GM18519 (cell line): ENCODE results near the gene GLUL.
"Not testable (repeated sequence)": the region's sequence is repeated elsewhere in the genome, so short reads cannot be mapped to it uniquely, and the experiment has no call there.

Experiments
- ATAC-seq: cut with Tn5 transposase; IDR thresholded peaks from one replicate; pipeline ENCODE4 v1.9.1; 2021; ENCODE audit warnings: mild to moderate bottlenecking, moderate library complexity; ENCODE audit not compliant: unreplicated experiment, low FRiP score

GLUL gene

DNA sequence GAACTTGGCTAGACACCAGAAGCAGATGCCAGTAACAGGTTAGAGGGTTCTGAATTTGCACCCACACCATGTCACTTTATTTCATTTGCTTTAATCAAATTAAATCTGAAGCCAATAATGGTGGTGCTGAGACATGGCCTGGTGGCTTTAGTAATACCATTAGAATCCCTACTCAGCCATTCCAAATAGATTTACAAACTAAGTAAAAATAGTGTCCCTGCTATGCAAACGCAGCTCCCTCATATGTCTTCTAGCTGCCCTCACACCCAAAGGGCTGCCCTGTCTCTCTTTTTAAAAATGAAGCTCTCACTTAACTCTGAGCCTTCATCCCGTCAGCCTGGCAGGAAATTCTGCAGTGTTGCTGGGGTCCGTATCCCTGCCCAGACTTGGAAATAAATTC is 21.1 kb downstream of the GLUL start:
- ATAC-seq: no peak

DNA sequence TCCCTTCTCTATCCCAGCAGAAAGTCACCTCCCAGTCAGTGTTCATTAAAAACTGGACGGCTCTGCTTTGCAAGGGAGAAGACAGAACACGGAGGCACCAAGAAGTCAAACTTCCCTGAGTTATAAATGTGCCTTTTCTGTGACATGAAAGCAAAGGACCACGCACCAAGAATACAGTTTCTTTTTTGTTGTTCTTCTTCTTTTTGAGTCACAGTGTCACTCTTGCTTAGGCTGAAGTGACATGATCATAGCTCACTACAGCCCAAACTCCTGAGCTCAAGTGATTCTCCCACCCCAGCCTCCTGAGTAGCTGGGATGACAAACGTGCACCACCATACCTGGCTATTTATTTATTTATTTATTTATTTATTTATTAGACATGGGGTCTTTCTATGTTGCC is 22.7 kb downstream of the GLUL start:
- ATAC-seq: no peak

DNA sequence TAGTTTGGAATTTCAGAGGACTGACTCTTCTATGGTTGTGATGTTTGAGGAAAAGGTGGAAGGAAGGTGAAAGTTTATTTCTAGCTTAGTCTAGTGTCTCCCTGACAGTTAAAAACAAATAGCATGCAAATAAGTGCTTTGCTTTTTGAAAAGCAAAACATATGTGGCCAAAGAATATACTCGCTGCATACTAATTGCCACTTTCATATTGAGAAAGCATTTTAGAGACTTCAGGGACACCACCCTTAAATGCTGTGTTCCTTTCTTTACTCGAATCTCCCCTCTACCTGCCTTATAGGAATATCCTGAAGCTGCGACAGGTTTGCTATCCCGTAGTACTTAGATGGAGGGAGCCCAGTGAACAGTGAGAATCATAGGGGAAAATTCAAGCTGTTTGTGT is 23.2 kb downstream of the GLUL start:
- ATAC-seq: no peak

DNA sequence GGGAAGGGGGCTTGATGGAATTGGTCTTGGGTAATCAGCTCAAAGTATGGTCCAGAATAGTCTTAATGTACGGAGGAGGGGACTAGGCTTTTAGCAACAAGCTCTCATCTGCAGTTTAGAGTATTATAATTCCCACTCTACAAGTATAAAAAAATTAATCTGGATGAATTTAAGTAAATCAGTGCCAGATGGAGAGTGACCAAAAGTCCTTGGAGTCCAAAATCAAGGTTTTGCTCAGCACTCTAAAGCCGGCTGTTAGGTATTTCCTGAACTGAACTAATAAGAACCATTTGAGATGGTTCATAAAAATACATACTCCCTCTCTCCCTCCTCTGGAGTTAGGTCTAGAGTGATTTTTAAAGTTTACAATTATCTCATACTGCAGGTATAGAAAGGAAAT is 23.7 kb downstream of the GLUL start:
- no peak for ATAC-seq

DNA sequence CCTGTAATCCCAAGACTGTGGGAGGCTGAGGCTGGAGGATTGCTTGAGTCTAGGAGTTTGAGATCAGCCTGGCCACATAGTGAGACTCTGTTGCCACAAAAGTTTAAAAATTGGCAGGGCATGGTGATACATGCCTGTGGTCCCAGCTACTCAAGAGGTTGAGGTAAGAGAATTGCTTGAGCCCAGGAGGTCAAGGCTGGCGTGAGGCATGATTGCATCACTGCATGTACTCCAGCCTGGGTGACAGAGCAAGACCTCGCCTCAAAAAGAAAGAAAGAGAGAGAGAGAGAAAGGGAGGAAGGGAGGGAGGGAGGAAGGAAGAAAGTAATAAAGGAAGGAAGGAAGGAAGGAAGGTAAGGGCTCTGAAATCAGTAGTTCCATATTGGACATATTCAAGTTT is 25.0 kb downstream of the GLUL start:
- ATAC-seq: no peak

DNA sequence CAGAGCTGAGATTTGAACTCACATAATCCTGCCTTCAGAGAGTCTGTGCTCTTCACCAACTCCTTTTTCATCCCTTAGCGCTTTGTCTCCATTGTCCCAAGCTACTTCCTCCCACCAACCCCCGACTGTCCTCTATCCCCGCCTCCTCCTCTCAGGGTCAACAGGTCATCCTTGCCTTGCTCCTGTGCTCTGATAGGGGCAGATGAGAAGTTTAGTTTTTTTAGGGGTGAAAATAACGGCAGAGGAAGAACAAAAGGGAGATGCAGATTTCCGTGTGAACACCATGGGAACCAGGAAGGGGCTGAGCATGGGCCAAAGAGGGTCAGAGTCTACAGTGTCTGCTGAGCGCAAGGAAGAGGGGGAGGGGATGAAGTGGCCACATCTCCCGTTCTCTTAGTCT is 31.9 kb downstream of the GLUL start:
- no peak for ATAC-seq

DNA sequence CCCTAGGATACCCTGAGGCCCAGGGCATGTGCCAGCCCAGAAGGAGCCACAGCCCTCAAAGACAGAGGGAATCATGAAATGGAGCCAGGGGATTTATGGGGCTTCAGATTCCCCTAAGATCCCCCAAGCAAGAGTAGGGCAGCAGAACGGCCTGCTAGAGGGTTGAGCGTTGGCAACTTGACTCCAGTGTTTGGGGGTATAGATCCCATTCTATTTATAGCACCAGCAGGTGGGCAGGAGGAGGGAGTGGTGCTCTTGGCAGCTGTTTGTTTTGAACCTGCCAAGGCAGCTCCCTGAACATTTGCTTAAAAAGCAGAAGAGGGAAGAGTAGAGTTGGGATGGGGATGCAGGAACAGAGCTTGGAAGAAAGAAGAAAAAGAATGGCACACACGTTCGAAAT is 33.7 kb downstream of the GLUL start:
- ATAC-seq: no peak

DNA sequence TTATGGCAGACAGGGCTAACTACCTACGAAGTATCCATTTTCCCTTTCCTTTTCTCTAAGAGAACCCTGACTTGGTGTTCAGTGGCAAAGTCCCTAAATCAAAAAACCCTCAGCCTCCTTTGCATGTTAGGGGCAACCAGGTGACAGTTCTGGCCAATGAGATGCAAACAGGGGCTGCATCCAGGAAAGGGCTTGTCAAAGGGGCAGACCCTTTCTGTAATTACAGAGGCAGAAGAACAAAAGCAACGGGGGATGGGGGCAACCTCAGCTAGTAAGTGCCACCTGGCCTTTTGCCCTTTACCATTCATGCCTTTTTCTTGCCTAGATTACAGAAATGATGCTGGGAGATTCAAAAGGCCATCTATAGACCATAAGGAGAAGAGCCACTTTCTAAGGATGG is 34.4 kb downstream of the GLUL start:
- ATAC-seq: no peak

DNA sequence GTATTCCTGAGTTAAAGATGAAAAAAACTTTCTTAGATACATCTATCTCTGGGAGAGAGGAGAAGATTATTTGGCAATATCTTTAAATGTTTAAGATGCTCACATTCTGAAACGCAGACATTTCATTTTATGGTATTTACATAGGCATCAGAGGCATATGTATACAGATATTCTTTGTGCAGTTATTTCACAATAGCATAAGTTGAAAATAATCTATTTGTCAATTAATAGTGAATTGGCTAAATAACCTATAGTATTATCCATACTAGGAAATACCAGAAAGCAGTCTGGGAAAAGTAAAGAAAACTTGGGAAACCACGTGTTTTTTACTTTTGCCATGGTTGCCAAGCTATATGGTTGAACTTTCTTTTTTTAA is 35.9 kb downstream of the GLUL start:
- no peak for ATAC-seq

DNA sequence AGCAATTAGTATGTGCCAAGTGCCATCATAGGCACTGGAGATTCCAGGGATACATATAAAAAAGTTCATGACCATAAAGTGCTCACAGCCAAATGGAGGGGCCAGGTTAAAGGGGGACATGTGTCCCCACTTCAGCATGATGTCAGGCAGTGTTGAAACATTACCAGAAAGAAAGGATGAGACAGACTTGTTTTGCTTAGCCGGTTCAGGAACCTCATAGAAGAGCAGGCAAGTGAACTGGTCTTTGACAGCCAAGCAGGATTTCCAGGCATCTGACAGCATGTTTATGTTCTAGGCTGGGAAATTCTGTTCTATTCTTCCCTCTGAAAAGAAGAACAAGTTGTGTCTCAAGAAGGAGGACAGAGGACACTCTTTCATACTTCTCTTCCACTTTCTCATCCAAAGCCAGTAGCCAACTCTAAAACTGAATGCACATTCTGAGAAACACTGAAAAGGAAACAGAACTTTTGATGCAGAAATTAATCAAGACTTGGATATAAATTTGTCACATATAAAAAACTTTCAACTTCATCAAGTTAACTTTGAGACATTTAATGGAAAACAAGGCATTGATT is 39.7 kb downstream of the GLUL start:
- ATAC-seq: no peak

DNA sequence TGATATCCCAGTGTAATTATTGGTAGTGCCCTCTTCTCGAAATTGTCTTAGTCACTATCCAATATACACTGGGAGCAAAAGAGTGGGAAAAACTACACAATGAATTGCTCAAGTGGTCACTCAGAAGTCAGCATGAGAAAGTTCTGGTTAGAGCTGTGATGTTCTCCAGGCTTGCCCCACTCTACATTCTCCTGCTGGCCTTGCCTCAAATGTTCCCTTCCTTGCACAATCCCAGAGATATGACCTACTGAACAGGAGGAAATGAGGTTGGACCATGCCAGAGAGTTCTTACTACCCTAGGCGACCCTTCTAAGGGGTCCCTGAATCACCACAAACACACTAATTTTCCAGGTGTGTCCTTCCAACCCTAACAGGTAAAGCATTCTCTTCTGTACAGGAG is 40.8 kb downstream of the GLUL start:
- ATAC-seq: no peak

DNA sequence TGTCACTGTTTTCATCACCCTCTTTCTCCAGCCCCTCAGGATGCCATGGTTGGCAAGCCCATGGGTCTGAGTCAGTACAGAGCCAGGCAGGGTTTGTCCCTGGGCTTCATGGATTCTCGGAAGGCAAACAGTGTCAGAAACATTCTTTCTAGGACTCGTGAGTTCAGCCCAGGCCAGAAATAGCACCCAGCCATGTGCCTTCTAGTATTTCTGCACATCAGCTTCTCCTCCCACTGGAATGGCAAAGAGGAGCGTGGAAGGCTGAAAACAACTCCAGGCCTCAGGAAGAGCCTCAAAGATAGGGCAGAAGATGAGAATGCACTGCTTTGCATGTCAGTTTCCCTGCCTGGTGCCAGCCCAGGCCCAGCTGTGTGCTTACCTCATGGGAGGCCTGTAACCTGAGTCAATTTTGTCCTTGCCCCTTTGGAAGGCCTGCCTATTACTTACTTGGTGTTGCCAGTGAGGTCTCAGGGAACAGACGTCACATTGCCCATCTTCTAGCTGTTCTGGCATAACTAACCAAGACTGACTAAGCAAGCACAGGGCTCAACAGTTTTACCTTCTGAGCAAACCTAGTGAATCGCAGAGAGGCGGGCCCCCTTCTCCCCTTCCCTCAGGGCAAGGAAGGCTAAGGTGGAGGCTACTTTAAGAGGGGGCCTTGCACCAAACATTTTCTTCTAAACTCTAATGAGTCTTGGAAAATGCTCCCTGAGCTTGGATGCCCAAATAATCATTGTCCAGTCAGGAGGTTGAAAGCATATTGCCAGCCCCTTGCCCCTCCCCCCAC is 42.4 kb downstream of the GLUL start:
- ATAC-seq: no peak

DNA sequence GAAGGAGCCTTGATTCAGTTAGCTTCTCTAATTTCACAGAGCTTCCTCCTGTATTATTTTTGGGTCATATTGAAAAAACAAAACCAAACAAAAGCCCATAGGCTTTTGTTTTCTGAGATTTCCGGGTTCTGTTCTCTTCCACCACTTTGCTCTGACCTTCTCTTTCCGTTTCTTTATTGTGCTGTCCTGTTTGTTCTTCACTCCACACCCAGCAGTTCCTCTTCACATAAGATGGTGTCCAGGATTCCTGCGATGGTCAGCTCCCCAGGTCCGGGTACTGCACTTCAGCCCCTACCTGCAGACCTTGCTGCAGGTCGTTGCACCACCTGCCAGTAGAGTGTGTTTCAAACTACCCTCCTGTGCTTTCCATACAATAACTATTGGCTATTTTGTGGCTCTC is 44.6 kb downstream of the GLUL start:
- ATAC-seq: no peak

DNA sequence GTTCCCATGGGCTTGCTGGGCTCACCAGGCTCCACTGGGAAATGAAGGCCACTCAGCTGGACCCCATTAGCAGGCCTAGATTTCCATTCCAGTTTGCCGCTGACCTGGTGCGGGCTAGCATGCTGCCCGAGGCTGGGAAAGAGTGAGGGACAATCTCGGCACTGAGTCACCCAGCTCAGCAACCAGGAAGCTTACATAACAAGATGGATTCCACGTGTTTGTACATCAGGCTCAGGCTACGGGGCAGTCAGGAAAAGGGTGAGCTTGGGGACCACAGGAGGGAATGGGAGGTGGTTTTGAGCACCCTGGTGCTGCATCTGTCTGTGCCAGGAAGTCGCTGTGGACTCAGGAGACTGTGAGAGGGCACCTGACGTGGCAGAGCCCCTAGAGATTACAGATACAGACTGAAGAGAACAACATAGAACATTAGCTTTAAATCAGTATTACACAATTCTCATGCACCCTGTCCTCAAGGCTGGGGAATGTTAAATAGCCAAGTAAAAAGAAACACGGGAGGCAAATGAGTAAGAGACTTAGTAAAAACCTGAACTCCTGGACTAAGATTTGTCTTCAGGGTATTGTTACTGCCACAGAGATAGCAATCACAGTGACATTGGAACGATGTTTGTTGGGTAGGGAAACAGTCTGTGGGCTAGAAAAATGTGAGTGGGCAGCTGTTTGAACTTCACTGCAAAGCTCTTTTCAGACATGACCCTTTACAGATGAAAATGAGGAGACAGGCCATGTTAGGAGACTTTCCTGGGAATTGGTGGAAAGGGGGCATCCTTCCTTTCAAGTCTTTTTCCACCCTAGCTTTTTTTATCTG is 51.1 kb downstream of the GLUL start:
- ATAC-seq: no peak

DNA sequence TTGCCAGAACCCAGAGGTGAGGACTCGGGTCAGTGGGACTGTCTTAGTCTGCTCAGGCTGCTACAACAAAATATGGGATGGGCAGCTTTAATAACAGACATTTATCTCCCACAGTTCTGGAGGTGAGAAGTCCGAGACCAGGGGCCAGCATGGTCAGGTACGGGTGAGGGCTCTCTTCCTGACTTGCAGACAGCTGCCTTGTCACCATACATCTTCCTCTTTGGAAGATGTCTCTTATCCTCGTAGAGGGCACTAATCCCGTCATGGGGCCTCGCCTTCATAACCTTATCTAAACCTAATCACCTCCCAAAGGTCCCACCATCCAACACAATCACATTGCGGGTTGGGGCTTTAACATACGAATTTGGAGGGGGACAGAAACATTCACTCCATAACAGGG is 51.9 kb downstream of the GLUL start:
- ATAC-seq: no peak

DNA sequence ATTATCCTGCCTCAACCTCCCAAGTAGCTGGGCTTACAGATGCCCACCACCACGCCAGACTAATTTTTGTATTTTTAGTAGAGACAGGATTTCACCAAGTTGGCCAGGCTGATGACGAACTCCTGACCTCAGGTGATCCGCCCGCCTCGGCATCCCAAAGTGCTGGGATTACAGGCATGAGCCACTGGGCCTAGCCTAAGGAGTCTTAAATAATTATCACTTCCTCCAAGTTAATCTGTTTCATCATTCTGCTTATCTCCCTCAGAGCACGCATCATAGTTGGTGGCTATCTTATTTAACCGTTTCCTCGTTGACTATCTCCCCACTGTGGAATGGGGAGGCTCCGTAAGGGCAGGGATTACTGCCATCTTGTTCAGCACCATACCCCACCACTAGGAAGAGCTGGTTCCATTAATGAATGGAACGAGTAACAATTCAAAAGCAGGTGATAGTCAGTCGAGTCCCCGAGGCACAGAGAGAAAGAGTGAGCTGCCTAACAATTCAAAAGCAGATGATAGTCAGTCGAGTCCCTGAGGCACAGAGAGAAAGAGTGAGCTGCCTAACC is 52.7 kb downstream of the GLUL start:
- no peak for ATAC-seq

DNA sequence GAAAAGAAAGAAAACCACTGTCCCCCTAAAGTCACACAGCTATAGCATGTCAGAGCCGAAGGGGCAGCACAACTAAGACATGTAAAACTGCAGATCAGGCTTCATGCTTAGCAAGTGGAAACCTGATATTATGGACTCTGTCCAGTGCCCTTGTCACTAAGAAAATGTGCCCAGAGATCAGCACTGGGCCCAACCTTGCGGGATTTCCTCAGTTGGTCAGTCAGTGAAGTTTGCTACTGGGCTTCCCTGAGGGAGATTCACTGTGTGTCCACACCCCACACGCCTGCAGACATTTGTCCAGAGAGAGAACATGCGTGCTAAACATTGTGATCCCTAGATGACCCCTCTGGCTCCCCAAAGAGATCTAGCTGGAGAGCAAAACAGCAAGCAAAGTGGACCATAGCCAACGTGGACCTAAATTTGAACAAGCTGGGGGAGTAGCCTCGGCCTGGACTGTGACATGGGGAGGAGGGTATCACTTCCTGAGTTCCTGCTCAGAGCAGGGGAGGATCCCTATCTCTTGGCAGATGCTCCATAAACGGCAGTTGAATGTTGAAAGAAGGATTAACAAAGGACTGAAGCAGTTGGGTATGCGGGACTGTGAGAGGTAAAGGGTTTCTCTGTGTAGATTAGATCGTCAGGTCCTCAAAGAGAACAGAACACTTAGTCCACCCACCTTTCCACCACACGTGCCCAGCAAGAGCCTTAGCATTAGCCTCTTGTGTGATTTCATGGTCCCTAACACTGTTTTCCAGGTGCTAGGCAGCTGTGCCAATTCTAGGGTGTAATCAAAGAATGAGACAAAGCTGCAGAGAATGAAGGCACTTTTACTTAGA is 53.6 kb downstream of the GLUL start:
- no peak for ATAC-seq

DNA sequence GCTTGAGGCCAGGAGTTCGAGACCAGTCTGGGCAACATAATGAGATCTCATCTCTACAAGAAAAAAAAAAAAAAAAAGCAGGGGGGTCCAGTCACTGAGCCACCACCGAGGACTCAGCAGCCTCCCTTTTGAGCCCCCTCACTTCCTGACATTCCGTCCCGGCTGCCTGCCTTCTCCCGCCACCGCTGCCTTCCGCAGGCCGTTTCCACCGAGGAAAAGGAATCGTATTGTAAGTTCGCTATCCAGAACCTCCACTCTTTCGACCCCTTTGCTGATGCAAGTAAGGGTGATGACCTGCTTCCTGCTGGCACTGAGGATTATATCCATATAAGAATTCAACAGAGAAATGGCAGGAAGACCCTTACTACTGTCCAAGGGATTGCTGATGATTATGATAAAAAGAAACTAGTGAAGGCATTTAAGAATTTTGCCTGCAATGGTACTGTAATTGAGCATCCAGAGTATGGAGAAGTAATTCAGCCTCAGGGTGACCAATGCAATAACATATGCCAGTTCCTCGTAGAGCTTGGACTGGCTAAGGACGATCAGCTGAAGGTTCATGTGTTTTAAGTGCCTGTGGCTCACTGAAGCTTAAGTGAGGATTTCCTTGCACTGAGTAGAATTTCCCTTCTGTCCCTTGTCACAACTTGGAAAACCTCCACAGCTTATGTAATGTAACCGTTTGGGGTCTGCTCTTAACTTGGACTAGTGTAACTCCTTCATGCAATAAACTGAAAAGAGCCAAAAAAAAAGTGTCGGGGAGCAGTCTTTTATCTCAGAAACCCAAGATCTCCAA is 55.6 kb downstream of the GLUL start:
- no peak for ATAC-seq

DNA sequence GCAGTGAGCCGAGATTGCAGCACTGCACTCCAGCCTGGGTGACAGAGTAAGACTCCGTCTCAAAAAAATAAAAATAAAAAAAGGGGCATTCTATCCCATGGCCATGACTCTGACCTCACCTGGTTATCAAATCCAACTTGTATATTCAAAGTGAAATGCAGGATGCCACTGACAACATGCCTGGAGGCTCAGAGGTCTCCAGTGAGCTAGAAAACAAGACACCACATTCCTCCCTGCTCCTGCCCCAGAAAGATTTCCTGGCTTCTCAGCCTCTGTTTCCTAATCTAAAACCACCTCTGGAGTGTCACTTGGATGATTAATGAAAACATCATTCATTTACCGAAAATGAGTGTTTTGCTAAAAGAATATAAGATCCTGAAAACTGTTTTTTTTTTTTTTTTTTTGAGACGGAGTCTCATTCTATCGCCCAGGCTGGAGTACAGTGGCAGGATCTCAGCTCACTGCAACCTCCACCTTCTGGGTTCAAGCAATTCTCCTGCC is 58.5 kb downstream of the GLUL start:
- ATAC-seq: not testable (repeated sequence)
